Measurements from ENCODE around the gene ASPRV1.

The ASPRV1 gene

GRCh38 chr2:69993048-69993565 is 31.7 kb upstream of the ASPRV1 start:
- Histone ChIP-seq H3K4me3 (ENCODE audit: low read depth, low read length) (no peak overlapping the region), H3K36me3 (peaks cover 29% of the 10 kb centered on the region), H3K27me3 (ENCODE audit: insufficient read depth, low read depth, severe bottlenecking) (no peaks in the 10 kb centered on the region), H3K27ac (no peak overlapping the region), H3K9me3 (ENCODE audit: severe bottlenecking) (no peaks in the 10 kb centered on the region)
- no peak for TF ChIP-seq CTCF (IDR thresholded peaks at IDR 0.05; ENCODE audit: low read depth, low read length)
- no peak for DNase-seq

GRCh38 chr2:69992310-69993047 is 31.0 kb upstream of the ASPRV1 start:
- no peak for DNase-seq
- Histone ChIP-seq H3K36me3 (peaks cover 29% of the 10 kb centered on the region), H3K27me3 (ENCODE audit: insufficient read depth, low read depth, severe bottlenecking) (no peaks in the 10 kb centered on the region), H3K9me3 (ENCODE audit: severe bottlenecking) (no peaks in the 10 kb centered on the region), H3K4me3 (ENCODE audit: low read depth, low read length) (no peak overlapping the region), H3K27ac (no peak overlapping the region)
- TF ChIP-seq CTCF (IDR thresholded peaks at IDR 0.05; ENCODE audit: low read depth, low read length): no peak

- no peak for DNase-seq
- H3K36me3 ChIP-seq: peaks cover 17% of the 10 kb centered on the region
- H3K9me3 ChIP-seq (ENCODE audit: severe bottlenecking): no peaks in the 10 kb centered on the region
- TF ChIP-seq CTCF (IDR thresholded peaks at IDR 0.05; ENCODE audit: low read depth, low read length): no peak
- H3K27ac ChIP-seq: no peak overlapping the region
- no peaks in the 10 kb centered on the region for H3K27me3 ChIP-seq (ENCODE audit: insufficient read depth, low read depth, severe bottlenecking)
- H3K4me3 ChIP-seq (ENCODE audit: low read depth, low read length): no peak overlapping the region
Observed at GRCh38 chr2:69989441-69990105, 28.1 kb upstream of the ASPRV1 start.

- H3K27me3 ChIP-seq (ENCODE audit: insufficient read depth, low read depth, severe bottlenecking): no peaks in the 10 kb centered on the region
- peaks cover 12% of the 10 kb centered on the region for H3K36me3 ChIP-seq
- no peaks in the 10 kb centered on the region for H3K9me3 ChIP-seq (ENCODE audit: severe bottlenecking)
- no peak overlapping the region for H3K4me3 ChIP-seq (ENCODE audit: low read depth, low read length)
- no peak overlapping the region for H3K27ac ChIP-seq
- TF ChIP-seq CTCF (IDR thresholded peaks at IDR 0.05; ENCODE audit: low read depth, low read length): no peak
- DNase-seq: no peak
Observed at GRCh38 chr2:69989009-69989408, 27.6 kb upstream of the ASPRV1 start.

- Histone ChIP-seq H3K9me3 (ENCODE audit: severe bottlenecking) (no peaks in the 10 kb centered on the region), H3K4me3 (ENCODE audit: low read depth, low read length) (no peak overlapping the region), H3K36me3 (peaks cover 4% of the 10 kb centered on the region), H3K27ac (no peak overlapping the region), H3K27me3 (ENCODE audit: insufficient read depth, low read depth, severe bottlenecking) (no peaks in the 10 kb centered on the region)
- DNase-seq: no peak
- TF ChIP-seq CTCF (IDR thresholded peaks at IDR 0.05; ENCODE audit: low read depth, low read length): no peak
Observed at GRCh38 chr2:69988086-69988635, 26.7 kb upstream of the ASPRV1 start.

All from WERI-Rb-1 (cell line).